B cell (primary cell): ENCODE data around the gene ANKLE1. TPM values are rescaled to one million over a fixed set of nuclear protein-coding genes. Genes with fewer than 3 reads are reported as not detected.

Experiments
- ATAC-seq: fragments of 200-7000 bp; cut with Tn5 transposase; one replicate; pipeline ENCODE4 v1.10.0; 2021; ENCODE audit warnings: low read depth, mild to moderate bottlenecking, moderate number of reproducible peaks, moderate library complexity
- CTCF ChIA-PET: fragments of 350-600 bp; sonication (Branson Sonifier 250); formaldehyde crosslinking; loops from one replicate; lab custom pipeline; 2021; ENCODE audit warnings: antibody characterized with exemption, inconsistent platforms; lab: Charles Lee
- POLR2A ChIA-PET: fragments of 350-600 bp; sonication (Branson Sonifier 250); formaldehyde crosslinking; loops from one replicate; lab custom pipeline; 2021; ENCODE audit warnings: antibody characterized with exemption; lab: Charles Lee
- DNase-seq: peaks from one replicate; pipeline ENCODE4 v3.0.0; 2013
- H2AFZ ChIP-seq: 2 replicates; pipeline ENCODE4 v1.6.1; 2012; ENCODE audit warnings: mild to moderate bottlenecking, low read depth, low read length; ENCODE audit not compliant: insufficient read depth, poor library complexity, severe bottlenecking
- H3K27ac ChIP-seq, 2 donors: 1 replicate in 1 of 2; 2 replicates in 1 of 2; pipeline ENCODE4 v1.5.1; 2012 to 2013; ENCODE audit warnings: low read length in 2 of 2, mild to moderate bottlenecking in 2 of 2, moderate library complexity in 1 of 2
- H3K27me3 ChIP-seq, 4 experiments: fragments of 200-600 bp in 1 of 4; sonication (generic) in 1 of 4; replicated peaks in 1 of 4; 1 replicate in 2 of 4; 2 replicates in 2 of 4; pipeline versions ENCODE4 v1.6.1 to v1.7.0; 2013 to 2016; ENCODE audit warnings: low read length in 3 of 4, mild to moderate bottlenecking in 2 of 4, mixed read lengths in 1 of 4, moderate library complexity in 1 of 4; ENCODE audit not compliant: insufficient read depth in 4 of 4, control insufficient read depth in 3 of 4; ENCODE audit errors: control extremely low read depth in 1 of 4
- H3K36me3 ChIP-seq, 2 experiments: replicated peaks in 1 of 2; 1 replicate in 1 of 2; 2 replicates in 1 of 2; pipeline versions ENCODE4 v1.6.1 to v1.7.1; 2013; ENCODE audit warnings: low read length in 1 of 2; ENCODE audit not compliant: insufficient read depth in 2 of 2, control insufficient read depth in 1 of 2; ENCODE audit errors: control extremely low read depth in 1 of 2, extremely low read depth in 1 of 2
- H3K4me1 ChIP-seq, 2 donors: fragments of 200-600 bp in 1 of 2; sonication (generic) in 1 of 2; 1 replicate in 1 of 2; 2 replicates in 1 of 2; pipeline versions ENCODE4 v1.5.1 to v1.6.1; 2013 to 2017; ENCODE audit warnings: low read length in 2 of 2; ENCODE audit not compliant: control insufficient read depth in 2 of 2, insufficient read depth in 2 of 2
- H3K4me2 ChIP-seq: replicated peaks from 2 replicates; pipeline ENCODE3; 2012; ENCODE audit warnings: mild to moderate bottlenecking, low read depth, low read length; ENCODE audit not compliant: poor library complexity, severe bottlenecking
- H3K4me3 ChIP-seq, 5 experiments: fragments of 200-600 bp in 1 of 5; sonication (generic) in 1 of 5; 1 replicate in 3 of 5; 2 replicates in 2 of 5; pipeline versions ENCODE4 v1.5.1 to v1.7.0; 2011 to 2016; ENCODE audit warnings: low read length in 4 of 5, mild to moderate bottlenecking in 4 of 5, low read depth in 2 of 5, control low read depth in 1 of 5, moderate library complexity in 1 of 5; ENCODE audit not compliant: insufficient read depth in 1 of 5; ENCODE audit errors: control extremely low read depth in 1 of 5, extremely low read depth in 1 of 5
- H3K79me2 ChIP-seq: fragments of 200-600 bp; sonication (generic); one replicate; pipeline ENCODE4 v1.6.0; 2016; ENCODE audit warnings: low read length; ENCODE audit not compliant: control insufficient read depth, insufficient read depth
- H3K9ac ChIP-seq: fragments of 200-600 bp; sonication (generic); 2 replicates; pipeline ENCODE4 v1.6.1; 2017; ENCODE audit warnings: mild to moderate bottlenecking, low read length, moderate library complexity
- H3K9me3 ChIP-seq, 3 donors: one replicate each; pipeline versions ENCODE4 v1.6.1 to v1.7.1; 2013; ENCODE audit warnings: low read length in 2 of 3; ENCODE audit not compliant: control insufficient read depth in 2 of 3, insufficient read depth in 1 of 3; ENCODE audit errors: control extremely low read depth in 1 of 3
- H4K20me1 ChIP-seq: 2 replicates; pipeline ENCODE4 v1.6.0; 2012; ENCODE audit warnings: mild to moderate bottlenecking, low read length; ENCODE audit not compliant: insufficient read depth, control insufficient read depth, poor library complexity, severe bottlenecking
- H3K27ac Mint-ChIP-seq: one replicate; pipeline ENCODE4 v1.8.0; 2021; ENCODE audit warnings: mixed read lengths
- H3K27me3 Mint-ChIP-seq: one replicate; pipeline ENCODE4 v1.8.0; 2021; ENCODE audit warnings: mixed read lengths
- H3K4me1 Mint-ChIP-seq: one replicate; pipeline ENCODE4 v1.8.0; 2021; ENCODE audit warnings: mixed read lengths
- H3K4me3 Mint-ChIP-seq: one replicate; pipeline ENCODE4 v1.8.0; 2021; ENCODE audit warnings: mixed read lengths
- H3K9me3 Mint-ChIP-seq: one replicate; pipeline ENCODE4 v1.8.0; 2022; ENCODE audit warnings: mixed read lengths; ENCODE audit not compliant: insufficient read depth
- EZH2 ChIP-seq: IDR thresholded peaks from 2 replicates; pipeline ENCODE4 v1.6.1; 2012; ENCODE audit warnings: borderline replicate concordance, low read depth, mild to moderate bottlenecking, moderate library complexity, low read length; ENCODE audit not compliant: insufficient read depth, poor library complexity, severe bottlenecking
- WGBS: methylation state at CpG from one replicate; pipeline ENCODE4 v1.1.5; 2013; ENCODE audit warnings: missing lambda C conversion rate; ENCODE audit not compliant: insufficient coverage; 5-methylcytosine and 5-hydroxymethylcytosine counted together
- intact Hi-C: fragments of 100-400 bp; cut with micrococcal nuclease; formaldehyde crosslinking; loops from one replicate; pipeline ENCODE4 v1.10.0; 2022
- polyA plus RNA-seq: library from polyadenylated mRNA; depleted of rRNA; stranded (reverse); fragments of >200 nt; gene quantifications from 2 replicates; pipeline ENCODE4 v1.2.3, GENCODE V29; 2012
- total RNA-seq, 2 donors: library from RNA; stranded (reverse); fragments of 120-200 nt in 1 of 2; gene quantifications; 1 replicate in 1 of 2; 2 replicates in 1 of 2; pipeline versions ENCODE4 v1.2.3 to v1.2.4, GENCODE V29; 2013 to 2022
- TF ChIP-seq, protein P1 (sequence below): fragments of 200-600 bp; IDR thresholded peaks from one replicate; pipeline ENCODE4 v1.8.0; 2022; ENCODE audit warnings: antibody characterized with exemption, mild to moderate bottlenecking

The ANKLE1 gene
- total and polyA plus RNA-seq, 2 donors (not counting 1 experiment from before 2014, with no cell fraction given): 6.2 to 7.6 TPM

DNA sequence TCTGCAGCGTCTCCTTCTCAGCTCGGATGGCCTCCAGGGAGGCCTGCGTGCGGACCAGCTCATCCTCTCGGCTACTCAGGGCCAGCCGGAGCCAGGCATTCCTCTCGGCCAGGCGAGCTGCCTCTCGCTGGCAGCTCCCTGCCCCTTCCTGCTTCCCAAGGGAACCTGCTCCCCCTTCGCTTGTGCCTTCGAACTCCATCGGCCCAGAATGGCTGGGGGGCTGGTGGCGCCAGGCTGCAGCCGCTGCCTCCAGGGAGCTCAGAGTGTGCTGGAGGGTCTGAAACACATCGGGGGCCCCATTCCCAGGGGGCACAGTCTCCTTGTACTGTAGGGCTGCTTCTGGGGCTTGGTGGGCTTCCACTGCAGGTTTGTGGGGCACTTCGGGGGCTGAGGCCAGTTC, 19.1 kb upstream of the ANKLE1 start:
- TF ChIP-seq, protein P1, sequence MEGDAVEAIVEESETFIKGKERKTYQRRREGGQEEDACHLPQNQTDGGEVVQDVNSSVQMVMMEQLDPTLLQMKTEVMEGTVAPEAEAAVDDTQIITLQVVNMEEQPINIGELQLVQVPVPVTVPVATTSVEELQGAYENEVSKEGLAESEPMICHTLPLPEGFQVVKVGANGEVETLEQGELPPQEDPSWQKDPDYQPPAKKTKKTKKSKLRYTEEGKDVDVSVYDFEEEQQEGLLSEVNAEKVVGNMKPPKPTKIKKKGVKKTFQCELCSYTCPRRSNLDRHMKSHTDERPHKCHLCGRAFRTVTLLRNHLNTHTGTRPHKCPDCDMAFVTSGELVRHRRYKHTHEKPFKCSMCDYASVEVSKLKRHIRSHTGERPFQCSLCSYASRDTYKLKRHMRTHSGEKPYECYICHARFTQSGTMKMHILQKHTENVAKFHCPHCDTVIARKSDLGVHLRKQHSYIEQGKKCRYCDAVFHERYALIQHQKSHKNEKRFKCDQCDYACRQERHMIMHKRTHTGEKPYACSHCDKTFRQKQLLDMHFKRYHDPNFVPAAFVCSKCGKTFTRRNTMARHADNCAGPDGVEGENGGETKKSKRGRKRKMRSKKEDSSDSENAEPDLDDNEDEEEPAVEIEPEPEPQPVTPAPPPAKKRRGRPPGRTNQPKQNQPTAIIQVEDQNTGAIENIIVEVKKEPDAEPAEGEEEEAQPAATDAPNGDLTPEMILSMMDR: no peak
- no peak for TF ChIP-seq EZH2
- Histone ChIP-seq H3K4me2 (no peak overlapping the region), H3K36me3 (no peaks in the 10 kb centered on the region), H3K79me2 (no peaks in the 10 kb centered on the region), H4K20me1 (no peaks in the 10 kb centered on the region), H3K4me3 (no peak overlapping the region), H2AFZ (no peak overlapping the region), H3K27me3 (no peaks in the 10 kb centered on the region), H3K27ac (no peak overlapping the region), H3K9me3 (peaks cover 0 to 20% (median 6%) of the 10 kb centered on the region in 3 donors), H3K9ac (no peak overlapping the region), H3K4me1 (peaks cover 0 to 23% of the 10 kb centered on the region in 2 donors)
- Mint-ChIP-seq H3K9me3 (no peaks in the 10 kb centered on the region), H3K4me1 (peaks cover 18% of the 10 kb centered on the region), H3K4me3 (no peak overlapping the region), H3K27ac (no peak overlapping the region), H3K27me3 (no peaks in the 10 kb centered on the region)
- WGBS: 92% methylated on average over 16 of the region's 16 CpGs
- ATAC-seq: no peak
- ChIA-PET CTCF (interaction anchor here (1.1 to 4.1 kb wide), 5 partner anchors 11 to 79 kb away, joined by 3 to 46 read pairs (median 4); partner anchors contain the start of gene ANKLE1), POLR2A (no interaction called here)
- DNase-seq: no peak
- intact Hi-C loops: no loop called here

DNA sequence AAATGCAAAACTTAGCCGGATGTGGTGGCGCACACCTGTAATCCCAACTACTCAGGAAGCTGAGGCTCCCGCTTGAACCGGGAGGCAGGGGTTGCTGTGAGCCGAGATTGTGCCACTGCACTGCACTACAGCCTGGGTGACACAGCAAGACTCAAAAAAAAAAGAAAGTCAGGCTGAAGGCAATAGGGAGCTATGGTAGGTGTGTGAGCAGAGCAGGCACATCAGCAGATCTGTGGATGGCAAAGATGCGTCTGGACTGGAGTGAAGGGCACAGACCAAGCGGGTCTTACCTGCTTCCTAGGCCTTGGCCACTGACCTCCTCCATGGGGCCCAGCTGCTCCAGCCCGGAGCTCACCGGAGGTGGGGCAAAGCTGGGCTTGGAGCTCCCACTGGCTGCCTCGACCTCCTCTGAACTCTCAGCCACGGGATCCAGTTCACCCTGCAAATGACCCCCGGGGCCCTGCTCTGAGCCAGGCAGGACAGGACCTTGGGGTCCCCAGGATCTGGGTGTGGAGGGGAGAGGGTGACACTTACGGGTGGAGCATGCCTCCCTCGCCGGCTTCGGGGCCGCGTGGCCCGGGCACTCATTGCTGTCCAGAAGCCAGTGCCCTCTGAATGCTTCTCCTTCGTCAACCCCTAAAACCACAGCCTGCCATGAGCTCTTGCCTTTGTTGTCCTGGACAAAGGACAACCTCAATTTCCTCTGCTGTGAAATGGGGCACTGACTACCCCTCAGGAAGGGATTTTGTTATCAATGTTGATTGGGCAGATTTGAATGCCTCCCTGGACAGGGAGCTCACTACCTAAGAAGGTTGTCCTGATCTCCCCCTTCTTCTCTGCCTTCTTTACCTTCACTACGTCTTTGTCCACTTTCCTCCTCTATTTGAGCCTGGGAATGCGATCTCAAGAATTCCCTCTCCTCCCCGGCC, 17.7 kb upstream of the ANKLE1 start:
- no peak overlapping the region for H3K27ac ChIP-seq
- peaks cover 8% of the 10 kb centered on the region for H3K79me2 ChIP-seq
- H3K4me2 ChIP-seq: no peak overlapping the region
- peaks cover 6 to 30% of the 10 kb centered on the region in 2 donors for H3K4me1 ChIP-seq
- ChIA-PET POLR2A (interaction anchor here (1.0 kb wide), 1 partner anchor 18 kb away, joined by 3 read pairs; the partner anchor contains the start of gene ANKLE1), CTCF (interaction anchor here (0.7 to 4.9 kb wide), 7 partner anchors 8 to 492 kb away, joined by 3 to 52 read pairs (median 4); partner anchors contain the start of gene ANKLE1)
- H2AFZ ChIP-seq: no peak overlapping the region
- DNase-seq: no peak
- H3K27ac Mint-ChIP-seq: peak overlapping the region; percentile 32
- H3K27me3 ChIP-seq: no peaks in the 10 kb centered on the region
- no peaks in the 10 kb centered on the region for H3K9me3 Mint-ChIP-seq
- no peak overlapping the region for H3K4me3 ChIP-seq
- H3K36me3 ChIP-seq: peaks cover 0 to 2% of the 10 kb centered on the region in 2 experiments
- WGBS: 89% methylated on average over 14 of the region's 23 CpGs
- no peak for TF ChIP-seq EZH2
- TF ChIP-seq, protein P1: no peak
- no peak for ATAC-seq
- no peaks in the 10 kb centered on the region for H3K27me3 Mint-ChIP-seq
- intact Hi-C loops: no loop called here
- H3K4me1 Mint-ChIP-seq: peaks cover 23% of the 10 kb centered on the region
- no peak overlapping the region for H3K9ac ChIP-seq
- H3K4me3 Mint-ChIP-seq: no peak overlapping the region
- no peaks in the 10 kb centered on the region for H4K20me1 ChIP-seq
- peaks cover 0 to 18% (median 6%) of the 10 kb centered on the region in 3 donors for H3K9me3 ChIP-seq
